ENCODE results near the gene NKD1.
"Not testable (repeated sequence)": the region's sequence is repeated elsewhere in the genome, so short reads cannot be mapped to it uniquely, and the experiment has no call there.

NKD1 gene

GRCh38 chr16:50520451-50521245 lies 27.5 kb upstream of the NKD1 start:
- DNase-seq = no peak

- no peak for DNase-seq
Observed at GRCh38 chr16:50521246-50521900, 26.8 kb upstream of the NKD1 start.

GRCh38 chr16:50522324-50522723 lies 25.9 kb upstream of the NKD1 start:
- DNase-seq = no peak

- DNase-seq = no peak
Observed at GRCh38 chr16:50523710-50524109, 24.5 kb upstream of the NKD1 start.

- DNase-seq = no peak
Observed at GRCh38 chr16:50525262-50525661, 22.9 kb upstream of the NKD1 start.

GRCh38 chr16:50525716-50526115 lies 22.5 kb upstream of the NKD1 start:
- no peak for DNase-seq

GRCh38 chr16:50526249-50526648 lies 21.9 kb upstream of the NKD1 start:
- DNase-seq = no peak

- no peak for DNase-seq
Observed at GRCh38 chr16:50526796-50527195, 21.4 kb upstream of the NKD1 start.

GRCh38 chr16:50528820-50529219 lies 19.4 kb upstream of the NKD1 start:
- no peak for DNase-seq

- DNase-seq = no peak
Observed at GRCh38 chr16:50529334-50529733, 18.9 kb upstream of the NKD1 start.

GRCh38 chr16:50530277-50531236 lies 17.6 kb upstream of the NKD1 start:
- no peak for DNase-seq

GRCh38 chr16:50531359-50531758 lies 16.8 kb upstream of the NKD1 start:
- no peak for DNase-seq

- no peak for DNase-seq
Observed at GRCh38 chr16:50531901-50532300, 16.3 kb upstream of the NKD1 start.

- no peak for DNase-seq
Observed at GRCh38 chr16:50532576-50532975, 15.6 kb upstream of the NKD1 start.

GRCh38 chr16:50533317-50533716 lies 14.9 kb upstream of the NKD1 start:
- no peak for DNase-seq

GRCh38 chr16:50534091-50534490 lies 14.1 kb upstream of the NKD1 start:
- no peak for DNase-seq

GRCh38 chr16:50534556-50534955 lies 13.6 kb upstream of the NKD1 start:
- DNase-seq = no peak

- DNase-seq = no peak
Observed at GRCh38 chr16:50534958-50535357, 13.2 kb upstream of the NKD1 start.

- DNase-seq = no peak
Observed at GRCh38 chr16:50535506-50536257, 12.5 kb upstream of the NKD1 start.

GRCh38 chr16:50536258-50536645 lies 11.9 kb upstream of the NKD1 start:
- not testable (repeated sequence) for DNase-seq

- no peak for DNase-seq
Observed at GRCh38 chr16:50537533-50538290, 10.5 kb upstream of the NKD1 start.

All from fibroblast of skin of right biceps (primary cell).